Midbrain (tissue), 1 donor: Measurements from ENCODE around the gene ZBTB3.
A peak's percentile ranks its signal among the peaks of the same experiment; 100 is the strongest.
"Not testable (repeated sequence)": the region's sequence is repeated elsewhere in the genome, so short reads cannot be mapped to it uniquely, and the experiment has no call there.

Experiments used
- DNase-seq: peaks from one replicate; lab custom pipeline; 2025; lab: John Stamatoyannopoulos, UW

Gene ZBTB3

GRCh38 chr11:62757846-62758788 lies 4.2 kb upstream of the ZBTB3 start:
- no peak for DNase-seq

GRCh38 chr11:62755086-62755615 lies 1.2 kb upstream of the ZBTB3 start:
- DNase-seq: no peak

DNA sequence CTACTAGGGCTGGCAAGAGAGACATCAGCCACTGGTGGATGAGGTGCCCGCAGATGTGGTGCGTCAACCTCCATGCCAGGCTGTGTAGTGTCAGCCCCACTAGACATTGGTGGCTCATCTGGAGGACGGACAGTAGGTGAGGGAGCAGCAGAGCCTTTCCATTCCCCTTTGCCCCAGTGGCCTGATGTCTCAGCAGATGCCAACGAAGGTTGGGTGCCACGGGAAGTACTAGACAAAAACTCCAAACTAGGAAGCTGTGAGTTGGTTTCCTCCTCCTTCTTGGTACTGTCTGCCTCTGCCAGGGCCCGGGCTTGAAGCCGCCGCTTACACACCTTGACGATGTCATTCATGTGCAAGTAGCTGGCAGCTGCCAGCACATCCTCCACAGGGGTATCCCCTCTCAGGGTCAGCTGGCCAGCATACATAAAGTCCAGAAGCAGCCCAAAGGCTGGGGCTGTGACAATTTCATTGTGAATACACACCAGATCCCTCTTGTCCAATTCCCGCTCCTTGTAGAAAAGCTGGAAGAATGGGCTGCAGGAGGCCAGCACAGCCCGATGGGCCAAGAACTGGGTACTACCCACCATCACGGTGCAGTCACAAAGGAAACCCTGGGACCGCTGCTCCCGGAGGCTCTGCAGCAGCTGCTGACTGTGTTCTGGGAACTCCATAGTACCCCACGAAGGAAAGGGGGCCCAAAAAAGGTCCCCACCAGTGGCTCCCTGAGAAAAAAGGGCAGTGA lies 795 bp downstream of the ZBTB3 start:
- DNase-seq: no peak

GRCh38 chr11:62752177-62752785 lies 1.7 kb downstream of the ZBTB3 start:
- no peak for DNase-seq

GRCh38 chr11:62749931-62750330 lies 4.0 kb downstream of the ZBTB3 start:
- not testable (repeated sequence) for DNase-seq

- no peak for DNase-seq
Observed at GRCh38 chr11:62747475-62748160, 6.3 kb downstream of the ZBTB3 start.

DNA sequence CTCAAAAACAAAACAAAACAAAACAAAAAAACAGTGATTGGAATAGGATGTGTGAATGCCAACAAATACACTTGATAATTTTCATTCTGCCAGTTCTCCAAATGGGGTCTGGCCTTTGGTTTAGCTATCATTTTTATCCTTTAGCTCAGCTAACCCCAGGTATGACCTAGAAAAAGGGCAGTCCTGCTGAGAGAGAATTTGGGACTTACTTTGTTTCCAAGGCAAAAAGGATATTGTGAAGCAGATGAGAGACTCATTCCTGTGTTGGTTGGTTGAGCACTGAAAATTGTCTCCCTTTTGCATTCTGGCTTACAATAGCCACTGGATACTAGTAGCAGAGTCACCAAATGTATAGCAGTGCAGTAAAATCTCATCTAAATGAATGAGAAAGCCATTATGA lies 16.8 kb downstream of the ZBTB3 start:
- no peak for DNase-seq

- DNase-seq: peak; percentile 20
Observed at GRCh38 chr11:62732830-62733229, 21.1 kb downstream of the ZBTB3 start.

GRCh38 chr11:62730076-62730475 lies 23.9 kb downstream of the ZBTB3 start:
- DNase-seq: not testable (repeated sequence)

GRCh38 chr11:62728171-62728988 lies 25.6 kb downstream of the ZBTB3 start, which contains the start of gene TTC9C:
Gene TTC9C, plus strand, starts transcription at chr11:62728486. Its CDS starts 363 bp downstream, at chr11:62728849.
- peak; percentile 89 for DNase-seq

DNA sequence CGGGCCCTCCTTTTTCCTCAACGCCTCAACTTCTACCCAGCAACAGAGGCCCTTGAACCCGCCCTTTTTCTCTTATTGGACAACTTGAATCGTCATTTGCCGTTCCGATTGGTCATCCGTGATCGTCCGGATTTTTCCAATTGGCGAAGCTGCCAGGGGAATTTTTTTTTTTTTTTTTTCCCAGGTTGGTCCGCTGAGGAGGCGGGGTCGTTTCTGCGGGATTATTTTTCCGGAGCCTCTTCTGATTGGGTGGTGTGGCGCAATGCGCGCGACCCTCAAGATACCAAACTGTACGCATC lies 26.1 kb downstream of the ZBTB3 start:
- DNase-seq: peak; percentile 96

DNA sequence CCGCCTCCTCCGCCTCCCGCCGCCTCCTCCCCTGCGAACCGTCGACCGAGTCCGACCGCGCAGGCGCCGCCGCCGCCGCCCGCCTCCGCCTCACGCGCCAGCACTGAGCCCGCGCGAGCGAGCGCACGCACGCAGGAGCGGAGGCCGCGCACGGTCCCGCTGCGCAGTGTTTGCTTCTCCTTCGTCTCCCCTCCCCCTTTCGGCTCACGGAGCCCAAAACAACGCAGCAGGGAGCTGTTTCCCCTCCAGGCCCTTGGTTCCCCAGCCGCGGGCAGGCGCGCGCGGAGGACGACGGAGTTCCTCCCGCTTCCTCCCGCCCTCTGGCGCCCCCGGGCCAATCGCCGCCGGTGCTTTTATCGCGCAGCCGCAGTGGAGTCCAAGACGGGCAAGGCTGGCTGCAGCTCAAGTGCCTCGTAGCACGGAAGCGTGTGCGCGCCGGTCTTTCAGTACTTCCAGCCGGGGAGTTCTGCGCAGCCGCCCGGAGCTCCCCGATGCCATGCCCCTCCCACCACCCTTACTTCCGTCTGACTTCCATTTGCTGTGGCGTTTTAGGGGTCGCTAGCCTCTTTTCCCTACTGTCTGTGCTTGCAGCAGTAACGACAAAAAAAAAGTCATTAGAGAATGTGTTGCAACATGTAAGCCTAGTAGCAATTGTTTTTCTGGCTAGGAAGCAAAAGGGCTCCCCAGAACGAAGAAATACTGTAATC lies 26.6 kb downstream of the ZBTB3 start, which contains the start of gene HNRNPUL2:
TSS of gene HNRNPUL2 (minus strand) at position 293 of the 707 bp plus-strand sequence. CDS start 301 bp downstream, outside the sequence.
- peak; percentile 99 for DNase-seq

- DNase-seq: no peak
Observed at GRCh38 chr11:62726915-62727164, 27.1 kb downstream of the ZBTB3 start.

- no peak for DNase-seq
Observed at GRCh38 chr11:62726156-62726914, 27.6 kb downstream of the ZBTB3 start.

DNA sequence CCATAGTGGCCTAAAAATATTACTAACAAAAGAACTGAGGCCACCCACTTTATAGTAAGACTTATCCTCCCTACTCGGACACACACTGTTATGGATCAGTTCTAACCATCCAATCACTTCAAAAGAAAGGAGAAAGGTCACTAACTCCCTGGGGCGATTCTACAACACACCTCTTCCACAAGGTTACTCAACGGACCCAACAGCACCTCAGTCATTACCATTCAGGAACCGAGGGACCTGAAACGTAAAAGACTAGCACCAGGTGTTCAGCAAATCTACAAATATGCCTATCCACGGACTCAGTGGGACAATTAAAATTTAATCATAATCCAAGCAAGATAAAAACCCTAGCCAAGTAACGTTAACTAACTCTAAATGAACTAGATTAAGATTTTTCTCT lies 28.3 kb downstream of the ZBTB3 start:
- DNase-seq: no peak

DNA sequence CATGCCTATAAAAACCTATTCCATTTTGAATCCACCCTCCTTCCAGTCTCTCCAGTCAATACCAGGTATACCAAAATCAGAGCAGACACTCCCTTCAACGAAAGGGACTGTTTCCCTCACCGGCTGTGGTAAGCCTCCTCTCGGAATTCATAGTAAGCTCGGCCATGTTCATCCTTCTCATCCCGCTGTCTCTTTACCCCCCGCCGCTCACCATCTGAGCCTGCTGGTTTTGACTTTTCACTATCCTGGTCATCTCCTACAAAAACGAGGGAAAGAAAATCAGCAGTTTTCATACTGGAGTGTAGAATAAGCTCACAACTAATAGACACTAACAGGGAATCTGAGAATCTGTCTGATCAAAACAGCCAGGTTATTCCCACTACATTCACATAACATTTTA lies 29.8 kb downstream of the ZBTB3 start:
- no peak for DNase-seq

GRCh38 chr11:62721994-62722393 lies 32.0 kb downstream of the ZBTB3 start:
- no peak for DNase-seq

- DNase-seq: no peak
Observed at GRCh38 chr11:62719302-62719978, 34.5 kb downstream of the ZBTB3 start.

GRCh38 chr11:62716816-62717215 lies 37.1 kb downstream of the ZBTB3 start:
- no peak for DNase-seq
